Vagina (tissue), 2 donors: Measurements from ENCODE around the gene BMPR1A. TPM values are rescaled to one million over a fixed set of nuclear protein-coding genes. Genes with fewer than 3 reads are reported as not detected.
A peak's percentile ranks its signal among the peaks of the same experiment; 100 is the strongest.

Experiments
- DNase-seq, 2 donors: peaks; one replicate each; pipeline ENCODE4 v3.0.0-alpha.2; 2017; ENCODE audit errors: extremely low spot score in 2 of 2
- H3K27ac ChIP-seq: fragments of 200-600 bp; sonication (generic); one replicate; pipeline ENCODE4 v1.5.1; 2019
- H3K27me3 ChIP-seq: fragments of 200-600 bp; sonication (generic); one replicate; pipeline ENCODE4 v1.5.1; 2019
- H3K36me3 ChIP-seq, 2 donors: fragments of 200-600 bp; sonication (generic); one replicate each; pipeline ENCODE4 v1.5.1; 2017 to 2019
- H3K4me1 ChIP-seq: fragments of 200-600 bp; sonication (generic); one replicate; pipeline ENCODE4 v1.5.1; 2019
- H3K4me3 ChIP-seq, 2 donors: fragments of 200-600 bp; sonication (generic); 1 replicate in 1 of 2; 2 replicates in 1 of 2; pipeline ENCODE4 v1.5.1; 2016 to 2019
- H3K9me3 ChIP-seq: fragments of 200-600 bp; sonication (generic); one replicate; pipeline ENCODE4 v1.5.1; 2019
- POLR2A ChIP-seq, 2 donors: fragments of 450-650 bp; IDR thresholded peaks; one replicate each; pipeline ENCODE4 v1.6.1; 2017; ENCODE audit warnings: antibody characterized with exemption in 2 of 2, mild to moderate bottlenecking in 2 of 2, moderate library complexity in 2 of 2
- POLR2AphosphoS5 ChIP-seq, 2 donors: sonication (generic); formaldehyde crosslinking; IDR thresholded peaks; one replicate each; pipeline ENCODE4 v1.9.0; 2017; ENCODE audit warnings: antibody characterized with exemption in 2 of 2, mild to moderate bottlenecking in 2 of 2, low read depth in 1 of 2; ENCODE audit not compliant: insufficient read depth in 1 of 2
- intact Hi-C: fragments of 100-400 bp; cut with DNase I; formaldehyde crosslinking; loops from one replicate; pipeline ENCODE4 v1.15.1; 2023
- total RNA-seq: library from RNA; depleted of rRNA; stranded (reverse); fragments of >200 nt; gene quantifications from one replicate; pipeline ENCODE4 v1.2.3, GENCODE V29; 2016
- TF ChIP-seq, protein P1 (sequence below), 3 experiments: fragments of 450-650 bp in 2 of 3; fragments of 200-600 bp in 1 of 3; sonication (generic) in 1 of 3; IDR thresholded peaks; one replicate each; pipeline ENCODE4 v1.5.1; 2017 to 2019; ENCODE audit warnings: antibody characterized with exemption in 3 of 3, mild to moderate bottlenecking in 2 of 3, moderate library complexity in 2 of 3

BMPR1A gene
- total RNA-seq = 33.1 TPM

DNA sequence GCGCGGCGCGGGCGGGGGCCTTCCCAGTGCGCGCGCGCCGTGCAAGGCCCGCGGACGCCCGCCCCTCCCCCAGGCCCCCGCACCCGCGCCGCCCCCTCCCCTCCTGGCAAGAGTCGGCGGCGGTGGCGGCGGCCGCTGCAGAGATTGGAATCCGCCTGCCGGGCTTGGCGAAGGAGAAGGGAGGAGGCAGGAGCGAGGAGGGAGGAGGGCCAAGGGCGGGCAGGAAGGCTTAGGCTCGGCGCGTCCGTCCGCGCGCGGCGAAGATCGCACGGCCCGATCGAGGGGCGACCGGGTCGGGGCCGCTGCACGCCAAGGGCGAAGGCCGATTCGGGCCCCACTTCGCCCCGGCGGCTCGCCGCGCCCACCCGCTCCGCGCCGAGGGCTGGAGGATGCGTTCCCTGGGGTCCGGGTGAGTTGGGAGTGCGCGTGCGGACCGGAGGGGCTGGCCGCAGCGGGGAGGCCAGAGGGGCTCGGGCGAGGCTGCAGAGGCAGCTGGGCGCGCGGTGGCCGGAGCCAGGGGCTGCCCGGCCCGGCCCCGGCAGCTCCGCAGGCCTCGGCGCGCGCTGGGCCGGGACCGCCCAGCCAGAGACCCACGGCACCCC lies at the start of gene BMPR1A:
BMPR1A (plus strand) TSS at position 109 of the 602 bp plus-strand sequence. CDS start 119,400 bp downstream, outside the sequence.
- peak within 1 kb of the TSS; percentile 94 for H3K27ac ChIP-seq
- H3K36me3 ChIP-seq = no peaks in the 10 kb centered on the region
- H3K4me1 ChIP-seq = peaks cover 24% of the 10 kb centered on the region
- no peaks in the 10 kb centered on the region for H3K27me3 ChIP-seq
- peak within 1 kb of the TSS; percentile 76 to 83 for H3K4me3 ChIP-seq
- peak in 1 of 2 donors; percentile 34 for TF ChIP-seq POLR2A (IDR thresholded peaks at IDR 0.05)
- TF ChIP-seq POLR2AphosphoS5 (IDR thresholded peaks at IDR 0.05; ENCODE audit: insufficient read depth in 1 of 2, low read depth in 1 of 2) = no peak
- intact Hi-C loops = loop anchor here (5.0 kb wide), 1 partner anchor 44 kb away; no protein-coding TSS in a partner anchor
- no peak for DNase-seq
- no peaks in the 10 kb centered on the region for H3K9me3 ChIP-seq

DNA sequence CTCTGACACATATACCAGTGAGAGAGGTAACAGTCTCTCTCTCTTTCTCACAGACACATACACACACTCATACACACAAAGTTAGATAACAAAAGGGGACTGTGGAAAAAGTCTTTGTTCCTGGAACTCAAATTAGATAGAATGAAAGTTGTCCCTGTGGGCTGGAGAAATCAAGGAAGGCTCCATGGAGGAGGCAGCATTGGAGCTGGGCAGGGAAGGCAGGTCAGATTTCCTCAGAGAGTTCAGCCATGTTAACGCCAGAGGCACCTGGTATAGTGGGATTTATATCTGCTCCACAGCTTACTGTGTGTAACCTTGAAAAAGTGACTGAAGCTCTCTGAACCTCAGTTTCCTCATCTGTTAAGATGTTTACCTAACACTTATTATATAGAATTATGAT lies 49.4 kb upstream of the BMPR1A start:
- intact Hi-C loops = loop anchor here (5.0 kb wide), 1 partner anchor 190 kb away; no protein-coding TSS in a partner anchor
- Histone ChIP-seq H3K36me3 (no peaks in the 10 kb centered on the region), H3K4me3 (no peak overlapping the region), H3K4me1 (peaks cover 6% of the 10 kb centered on the region), H3K9me3 (no peaks in the 10 kb centered on the region), H3K27ac (no peak overlapping the region), H3K27me3 (no peaks in the 10 kb centered on the region)
- TF ChIP-seq, protein P1, sequence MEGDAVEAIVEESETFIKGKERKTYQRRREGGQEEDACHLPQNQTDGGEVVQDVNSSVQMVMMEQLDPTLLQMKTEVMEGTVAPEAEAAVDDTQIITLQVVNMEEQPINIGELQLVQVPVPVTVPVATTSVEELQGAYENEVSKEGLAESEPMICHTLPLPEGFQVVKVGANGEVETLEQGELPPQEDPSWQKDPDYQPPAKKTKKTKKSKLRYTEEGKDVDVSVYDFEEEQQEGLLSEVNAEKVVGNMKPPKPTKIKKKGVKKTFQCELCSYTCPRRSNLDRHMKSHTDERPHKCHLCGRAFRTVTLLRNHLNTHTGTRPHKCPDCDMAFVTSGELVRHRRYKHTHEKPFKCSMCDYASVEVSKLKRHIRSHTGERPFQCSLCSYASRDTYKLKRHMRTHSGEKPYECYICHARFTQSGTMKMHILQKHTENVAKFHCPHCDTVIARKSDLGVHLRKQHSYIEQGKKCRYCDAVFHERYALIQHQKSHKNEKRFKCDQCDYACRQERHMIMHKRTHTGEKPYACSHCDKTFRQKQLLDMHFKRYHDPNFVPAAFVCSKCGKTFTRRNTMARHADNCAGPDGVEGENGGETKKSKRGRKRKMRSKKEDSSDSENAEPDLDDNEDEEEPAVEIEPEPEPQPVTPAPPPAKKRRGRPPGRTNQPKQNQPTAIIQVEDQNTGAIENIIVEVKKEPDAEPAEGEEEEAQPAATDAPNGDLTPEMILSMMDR (IDR thresholded peaks at IDR 0.05) = no peak
- TF ChIP-seq POLR2A (IDR thresholded peaks at IDR 0.05) (no peak), POLR2AphosphoS5 (IDR thresholded peaks at IDR 0.05; ENCODE audit: insufficient read depth in 1 of 2, low read depth in 1 of 2) (no peak)
- DNase-seq = no peak

DNA sequence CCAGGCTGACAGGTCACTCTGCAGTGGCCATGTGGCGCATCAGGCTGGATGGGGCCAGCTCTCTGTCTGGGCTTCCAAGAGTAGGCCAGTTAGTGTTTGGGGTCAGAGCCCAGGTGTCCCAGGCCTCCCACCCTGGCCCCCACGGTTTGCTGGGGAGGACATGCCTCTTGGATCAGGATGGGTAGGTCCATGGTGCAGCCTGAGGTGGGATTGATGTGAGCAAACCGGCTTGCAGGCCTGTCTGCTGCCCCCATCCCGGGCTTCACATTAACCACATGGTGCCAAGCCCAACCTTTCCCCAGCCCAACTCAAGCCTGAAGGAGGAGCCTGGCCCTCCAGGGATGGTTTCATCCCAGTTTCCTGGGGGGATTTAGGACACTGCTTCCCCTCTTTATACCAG lies 48.9 kb upstream of the BMPR1A start:
- intact Hi-C loops = loop anchor here (5.0 kb wide), 1 partner anchor 190 kb away; no protein-coding TSS in a partner anchor
- TF ChIP-seq, protein P1 (IDR thresholded peaks at IDR 0.05) = no peak
- no peak for TF ChIP-seq POLR2A (IDR thresholded peaks at IDR 0.05)
- no peak for TF ChIP-seq POLR2AphosphoS5 (IDR thresholded peaks at IDR 0.05; ENCODE audit: insufficient read depth in 1 of 2, low read depth in 1 of 2)
- Histone ChIP-seq H3K9me3 (no peaks in the 10 kb centered on the region), H3K36me3 (no peaks in the 10 kb centered on the region), H3K27me3 (no peaks in the 10 kb centered on the region), H3K4me1 (peaks cover 12% of the 10 kb centered on the region), H3K4me3 (no peak overlapping the region), H3K27ac (no peak overlapping the region)
- DNase-seq = no peak

DNA sequence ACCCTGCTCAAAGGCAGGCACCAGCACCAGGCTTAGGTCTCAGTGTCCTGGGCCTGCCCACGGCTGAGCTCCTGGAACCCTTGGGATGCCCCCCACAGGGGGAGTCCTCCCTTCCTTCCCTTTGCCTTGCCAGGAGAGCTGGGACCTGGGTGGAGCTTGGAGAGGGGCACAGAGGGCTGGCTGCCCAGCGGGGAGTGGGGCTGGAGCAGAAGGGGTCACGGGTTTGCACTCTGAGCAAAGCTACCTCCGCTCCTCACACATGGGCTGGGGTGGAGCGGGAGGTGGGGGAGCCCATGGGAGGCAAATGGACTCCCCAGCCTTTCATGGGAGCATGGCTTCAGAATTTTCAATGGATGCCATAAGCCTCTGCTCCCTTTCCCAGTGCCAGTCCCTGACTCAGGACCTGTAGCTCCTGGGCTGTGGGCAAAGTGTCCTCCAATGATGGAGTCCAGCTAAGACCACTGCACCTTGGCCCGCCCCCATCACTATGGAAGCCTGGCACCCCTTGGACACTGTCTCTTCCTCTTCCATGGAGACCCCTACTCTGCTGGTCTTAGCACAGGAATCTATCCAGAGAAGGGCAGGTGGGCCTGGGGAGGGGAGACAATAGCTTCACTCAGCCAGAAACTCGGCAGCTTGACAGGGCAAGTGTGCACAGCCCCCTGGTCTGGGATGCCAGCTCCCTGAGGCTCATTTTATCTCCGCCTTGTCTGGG lies 48.2 kb upstream of the BMPR1A start:
- no peaks in the 10 kb centered on the region for H3K9me3 ChIP-seq
- no peaks in the 10 kb centered on the region for H3K36me3 ChIP-seq
- H3K4me1 ChIP-seq = peaks cover 15% of the 10 kb centered on the region
- intact Hi-C loops = loop anchor here (5.0 kb wide), 1 partner anchor 189 kb away; no protein-coding TSS in a partner anchor
- TF ChIP-seq POLR2A (IDR thresholded peaks at IDR 0.05) (no peak), POLR2AphosphoS5 (IDR thresholded peaks at IDR 0.05; ENCODE audit: insufficient read depth in 1 of 2, low read depth in 1 of 2) (no peak)
- TF ChIP-seq, protein P1 (IDR thresholded peaks at IDR 0.05) = no peak
- H3K27ac ChIP-seq = no peak overlapping the region
- no peaks in the 10 kb centered on the region for H3K27me3 ChIP-seq
- H3K4me3 ChIP-seq = no peak overlapping the region
- DNase-seq = no peak

DNA sequence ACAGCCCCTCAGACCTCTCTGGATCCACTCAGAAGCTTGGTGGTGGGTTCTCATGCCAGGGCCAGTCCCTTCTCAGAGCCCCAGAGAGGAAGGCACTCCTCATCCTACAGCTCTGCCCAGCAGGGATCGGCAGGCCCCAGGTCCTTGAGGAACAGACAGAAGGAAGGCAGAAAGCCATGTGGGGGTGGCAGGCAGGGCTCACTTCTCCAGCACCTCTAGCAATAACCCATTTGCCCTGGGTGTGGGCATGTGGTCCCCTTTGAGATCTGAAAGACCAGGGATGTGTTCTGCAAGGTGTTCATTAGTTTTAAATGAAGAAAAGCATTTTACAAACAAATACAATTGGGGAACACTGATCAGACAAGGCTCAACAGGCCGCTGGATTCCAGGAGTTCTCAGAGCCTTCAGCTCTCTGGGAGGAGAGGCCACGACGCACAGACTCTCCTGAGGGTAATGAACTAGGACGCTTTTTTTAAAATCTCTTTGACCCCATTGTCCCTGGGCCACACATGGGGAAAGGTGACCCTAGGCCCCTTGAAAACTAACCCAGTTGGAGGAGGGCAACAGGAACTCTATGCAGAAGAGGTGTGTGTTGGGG lies 47.5 kb upstream of the BMPR1A start:
- intact Hi-C loops = loop anchor here (5.0 kb wide), 1 partner anchor 188 kb away; no protein-coding TSS in a partner anchor
- no peak for TF ChIP-seq POLR2AphosphoS5 (IDR thresholded peaks at IDR 0.05; ENCODE audit: insufficient read depth in 1 of 2, low read depth in 1 of 2)
- TF ChIP-seq POLR2A (IDR thresholded peaks at IDR 0.05) = no peak
- TF ChIP-seq, protein P1 (IDR thresholded peaks at IDR 0.05) = no peak
- no peak overlapping the region for H3K4me3 ChIP-seq
- no peaks in the 10 kb centered on the region for H3K36me3 ChIP-seq
- peaks cover 15% of the 10 kb centered on the region for H3K4me1 ChIP-seq
- DNase-seq = no peak
- no peaks in the 10 kb centered on the region for H3K9me3 ChIP-seq
- no peak overlapping the region for H3K27ac ChIP-seq
- H3K27me3 ChIP-seq = no peaks in the 10 kb centered on the region
